Caco-2 (cell line): ENCODE results near the gene RTN4RL1. TPM values are rescaled to one million over a fixed set of nuclear protein-coding genes. Genes with fewer than 3 reads are reported as not detected.

Experiments used
- BruUV-seq: library from RNA; stranded (reverse); fragments of 400-500 nt; replicated peaks from 2 replicates; lab custom pipeline; 2021; lab: Mats Ljungman, UMichigan
- CTCF ChIA-PET: fragments of 300-600 bp; sonication (Branson Sonifier 250); formaldehyde crosslinking; loops from one replicate; lab custom pipeline; 2022; ENCODE audit warnings: antibody characterized with exemption; lab: Charles Lee
- POLR2A ChIA-PET: fragments of 300-600 bp; sonication (Branson Sonifier 250); formaldehyde crosslinking; loops from one replicate; lab custom pipeline; 2022; ENCODE audit warnings: antibody characterized with exemption; lab: Charles Lee
- DNase-seq, 2 experiments: peaks; one replicate each; pipeline versions ENCODE4 v3.0.0 to v3.0.0-alpha.2; 2020 to 2022
- H3K27me3 ChIP-seq: replicated peaks from 2 replicates; pipeline ENCODE4 v1.6.0; 2011; ENCODE audit warnings: low read length; ENCODE audit not compliant: control insufficient read depth, insufficient read depth
- H3K36me3 ChIP-seq: 2 replicates; pipeline ENCODE4 v1.5.1; 2011; ENCODE audit warnings: low read length; ENCODE audit not compliant: control insufficient read depth, insufficient read depth
- H3K4me1 ChIP-seq: fragments of 250-450 bp; sonication (Bioruptor Pico); 2 replicates; pipeline ENCODE4 v1.5.1; 2020; ENCODE audit warnings: mild to moderate bottlenecking
- H3K4me3 ChIP-seq: 2 replicates; pipeline ENCODE4 v1.5.1; 2011; ENCODE audit warnings: low read depth, mild to moderate bottlenecking, control low read depth, low read length
- H3K9me3 ChIP-seq: fragments of 250-450 bp; sonication (Bioruptor Pico); 2 replicates; pipeline ENCODE4 v1.5.1; 2020; ENCODE audit warnings: mild to moderate bottlenecking, moderate library complexity
- H3K27ac Mint-ChIP-seq: one replicate; pipeline ENCODE4 v1.8.0; 2022; ENCODE audit warnings: mixed read lengths; ENCODE audit not compliant: unreplicated experiment
- H3K27me3 Mint-ChIP-seq: one replicate; pipeline ENCODE4 v1.8.0; 2022; ENCODE audit warnings: mixed read lengths; ENCODE audit not compliant: insufficient read depth, unreplicated experiment
- H3K36me3 Mint-ChIP-seq: one replicate; pipeline ENCODE4 v1.8.0; 2022; ENCODE audit warnings: mild to moderate bottlenecking, mixed read lengths; ENCODE audit not compliant: insufficient read depth, unreplicated experiment
- H3K4me1 Mint-ChIP-seq: one replicate; pipeline ENCODE4 v1.8.0; 2022; ENCODE audit warnings: low read depth, mixed read lengths; ENCODE audit not compliant: unreplicated experiment
- H3K4me3 Mint-ChIP-seq: one replicate; pipeline ENCODE4 v1.8.0; 2022; ENCODE audit warnings: mild to moderate bottlenecking, moderate library complexity, mixed read lengths; ENCODE audit not compliant: unreplicated experiment
- H3K9me3 Mint-ChIP-seq: one replicate; pipeline ENCODE4 v1.8.0; 2022; ENCODE audit warnings: mixed read lengths; ENCODE audit not compliant: unreplicated experiment
- CTCF ChIP-seq, 2 experiments: fragments of 200-600 bp in 1 of 2; IDR thresholded peaks; 1 replicate in 1 of 2; 2 replicates in 1 of 2; pipeline versions ENCODE4 v1.5.1 to v1.8.0; 2011 to 2022; ENCODE audit warnings: antibody characterized with exemption in 1 of 2, control low read depth in 1 of 2, inconsistent platforms in 1 of 2, low read depth in 1 of 2, low read length in 1 of 2, mild to moderate bottlenecking in 1 of 2, moderate library complexity in 1 of 2; ENCODE audit not compliant: insufficient read depth in 1 of 2, severe bottlenecking in 1 of 2, unreplicated experiment in 1 of 2
- intact Hi-C: fragments of 100-400 bp; cut with micrococcal nuclease; formaldehyde crosslinking; loops from one replicate; pipeline ENCODE4 v1.10.0; 2022; ENCODE audit not compliant: unreplicated experiment
- total RNA-seq: library from RNA; stranded (reverse); gene quantifications from 2 replicates; pipeline ENCODE4 v1.2.3, GENCODE V29; 2022

RTN4RL1 gene
- total RNA-seq, 1 experiment from 2014 or later: 0.54 TPM

GRCh38 chr17:2063261-2064146 is 38.4 kb upstream of the RTN4RL1 start:
- no peaks in the 10 kb centered on the region for H3K27me3 ChIP-seq
- Mint-ChIP-seq H3K4me1 (peaks cover 8% of the 10 kb centered on the region), H3K27me3 (no peaks in the 10 kb centered on the region), H3K9me3 (no peaks in the 10 kb centered on the region), H3K36me3 (peaks cover 18% of the 10 kb centered on the region), H3K27ac (peak overlapping the region; percentile 62), H3K4me3 (no peak overlapping the region)
- POLR2A ChIA-PET: no interaction called here
- intact Hi-C loops: no loop called here
- BruUV-seq: no TSS peak
- 0 out of 2 replicates have a peak, but pooled peaks cover 6% of the 10 kb centered on the region for H3K4me1 ChIP-seq
- no peak for TF ChIP-seq CTCF (IDR thresholded peaks at IDR 0.05; ENCODE audit: insufficient read depth in 1 of 2, low read depth in 1 of 2, low read length in 1 of 2, severe bottlenecking in 1 of 2, unreplicated experiment in 1 of 2)
- H3K4me3 ChIP-seq: no peak overlapping the region
- H3K36me3 ChIP-seq: peaks cover 3% of the 10 kb centered on the region; the same call in 1 of the 2 replicates
- no peaks in the 10 kb centered on the region for H3K9me3 ChIP-seq
- CTCF ChIA-PET: interaction anchor here (1.4 kb wide), 1 partner anchor 9 kb away, joined by 3 read pairs; no protein-coding TSS in a partner anchor
- DNase-seq: no peak

- H3K36me3 Mint-ChIP-seq: peaks cover 18% of the 10 kb centered on the region
- 0 out of 2 replicates have a peak, but pooled peaks cover 6% of the 10 kb centered on the region for H3K4me1 ChIP-seq
- H3K4me3 ChIP-seq: no peak overlapping the region
- ChIA-PET CTCF (interaction anchor here (1.4 kb wide), 1 partner anchor 8 kb away, joined by 3 read pairs; no protein-coding TSS in a partner anchor), POLR2A (no interaction called here)
- H3K36me3 ChIP-seq: peaks cover 3% of the 10 kb centered on the region; the same call in 1 of the 2 replicates
- H3K4me3 Mint-ChIP-seq: no peak overlapping the region
- BruUV-seq: no TSS peak
- no peaks in the 10 kb centered on the region for H3K27me3 Mint-ChIP-seq
- H3K27ac Mint-ChIP-seq: no peak overlapping the region
- H3K4me1 Mint-ChIP-seq: peaks cover 8% of the 10 kb centered on the region
- no peak for TF ChIP-seq CTCF (IDR thresholded peaks at IDR 0.05; ENCODE audit: insufficient read depth in 1 of 2, low read depth in 1 of 2, low read length in 1 of 2, severe bottlenecking in 1 of 2, unreplicated experiment in 1 of 2)
- H3K9me3 Mint-ChIP-seq: no peaks in the 10 kb centered on the region
- no peaks in the 10 kb centered on the region for H3K9me3 ChIP-seq
- DNase-seq: no peak
- H3K27me3 ChIP-seq: no peaks in the 10 kb centered on the region
- intact Hi-C loops: no loop called here
Measured at GRCh38 chr17:2062571-2063183, 37.5 kb upstream of the RTN4RL1 start.

- Histone ChIP-seq H3K27me3 (no peaks in the 10 kb centered on the region), H3K4me1 (no peaks in the 10 kb centered on the region), H3K36me3 (peaks cover 3% of the 10 kb centered on the region; the same call in 1 of the 2 replicates), H3K9me3 (no peaks in the 10 kb centered on the region), H3K4me3 (no peak overlapping the region)
- Mint-ChIP-seq H3K36me3 (peaks cover 18% of the 10 kb centered on the region), H3K4me3 (no peak overlapping the region), H3K9me3 (no peaks in the 10 kb centered on the region), H3K27ac (no peak overlapping the region), H3K4me1 (no peaks in the 10 kb centered on the region), H3K27me3 (no peaks in the 10 kb centered on the region)
- CTCF ChIA-PET: no interaction called here
- DNase-seq: no peak
- POLR2A ChIA-PET: no interaction called here
- no TSS peak for BruUV-seq
- intact Hi-C loops: no loop called here
- TF ChIP-seq CTCF (IDR thresholded peaks at IDR 0.05; ENCODE audit: insufficient read depth in 1 of 2, low read depth in 1 of 2, low read length in 1 of 2, severe bottlenecking in 1 of 2, unreplicated experiment in 1 of 2): no peak
Measured at GRCh38 chr17:2061441-2061958, 36.4 kb upstream of the RTN4RL1 start.
